ENCODE results near the gene DIABLO.
"Not testable (repeated sequence)": the region's sequence is repeated elsewhere in the genome, so short reads cannot be mapped to it uniquely, and the experiment has no call there.

GRCh38 chr12:122176473-122176872 lies 49.4 kb downstream of the DIABLO start:
- TF ChIP-seq CTCF (IDR thresholded peaks at IDR 0.05 in 2 of 3, conservative IDR thresholded peaks at IDR 0.05 in 1 of 3; ENCODE audit: borderline replicate concordance in 1 of 3, insufficient read depth in 1 of 3, low read depth in 2 of 3, low read length in 2 of 3); JUND (IDR thresholded peaks at IDR 0.05); SIN3A (IDR thresholded peaks at IDR 0.05; ENCODE audit: low read depth); RAD21 (IDR thresholded peaks at IDR 0.05; ENCODE audit: low read depth); REST (IDR thresholded peaks at IDR 0.05; ENCODE audit: low read depth); EZH2 (IDR thresholded peaks at IDR 0.05); POLR2AphosphoS5 (IDR thresholded peaks at IDR 0.05; ENCODE audit: low read depth, low read length); SP1 (IDR thresholded peaks at IDR 0.05; ENCODE audit: low read depth); ZBTB33 (IDR thresholded peaks at IDR 0.05; ENCODE audit: extremely low read depth, insufficient replicate concordance, low read length); CEBPB (IDR thresholded peaks at IDR 0.05; ENCODE audit: low read depth); ZFX (IDR thresholded peaks at IDR 0.05): not testable (repeated sequence)

All from HCT116 (cell line).